HG02885 (cell line): ENCODE measurements around the gene SCN9A.
"Not testable (repeated sequence)": the region's sequence is repeated elsewhere in the genome, so short reads cannot be mapped to it uniquely, and the experiment has no call there.

Experiments used
- ATAC-seq: cut with Tn5 transposase; IDR thresholded peaks from one replicate; pipeline ENCODE4 v1.9.1; 2021; ENCODE audit warnings: mild to moderate bottlenecking; ENCODE audit not compliant: unreplicated experiment, poor library complexity

Gene SCN9A

GRCh38 chr2:166375736-166376487 lies at the start of gene SCN9A:
Gene SCN9A (minus strand): TSS chr2:166375944. CDS start chr2:166311756, 64,188 bp downstream.
- peak; percentile 64 for ATAC-seq

GRCh38 chr2:166424841-166425240 lies 49.1 kb upstream of the SCN9A start:
- no peak for ATAC-seq

DNA sequence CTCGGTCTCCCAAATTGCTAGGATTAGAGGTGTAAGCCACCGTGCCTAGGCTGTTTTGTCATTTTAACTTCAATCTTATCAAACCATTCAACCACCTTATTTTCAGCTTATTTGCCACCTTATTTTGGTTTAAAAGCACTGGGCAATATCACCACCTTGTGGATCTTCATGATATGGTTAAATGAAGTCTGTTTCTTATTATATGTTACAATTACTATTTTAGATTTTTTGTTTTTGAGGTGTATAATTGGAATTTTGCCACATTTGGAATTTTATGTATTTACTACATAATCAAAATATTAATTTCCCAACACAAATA lies 43.8 kb upstream of the SCN9A start:
- no peak for ATAC-seq

- no peak for ATAC-seq
These were observed 43.3 kb upstream of the SCN9A start for GRCh38 chr2:166418853-166419615.

DNA sequence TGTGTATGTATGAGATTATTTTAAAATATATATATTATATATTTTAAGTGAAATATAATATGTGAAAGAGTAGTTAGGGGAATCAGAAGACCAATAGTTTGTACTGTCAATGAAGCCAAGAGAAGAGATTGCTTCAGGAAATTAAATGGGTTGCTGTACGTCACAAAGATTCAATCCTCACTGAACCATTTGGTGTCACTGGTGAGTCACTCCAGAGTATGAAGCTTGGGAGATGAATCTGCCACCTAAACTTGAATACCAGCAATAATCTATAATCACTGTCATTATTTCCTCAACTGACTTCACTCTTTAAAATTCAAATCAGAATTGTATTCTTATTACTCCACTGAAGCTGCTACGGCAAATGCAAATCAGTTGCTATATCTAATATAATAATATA lies 41.9 kb upstream of the SCN9A start:
- ATAC-seq = peak; percentile 56

- ATAC-seq = no peak
These were observed 37.5 kb upstream of the SCN9A start for GRCh38 chr2:166413255-166413654.

- ATAC-seq = no peak
These were observed 35.9 kb upstream of the SCN9A start for GRCh38 chr2:166411473-166412230.

DNA sequence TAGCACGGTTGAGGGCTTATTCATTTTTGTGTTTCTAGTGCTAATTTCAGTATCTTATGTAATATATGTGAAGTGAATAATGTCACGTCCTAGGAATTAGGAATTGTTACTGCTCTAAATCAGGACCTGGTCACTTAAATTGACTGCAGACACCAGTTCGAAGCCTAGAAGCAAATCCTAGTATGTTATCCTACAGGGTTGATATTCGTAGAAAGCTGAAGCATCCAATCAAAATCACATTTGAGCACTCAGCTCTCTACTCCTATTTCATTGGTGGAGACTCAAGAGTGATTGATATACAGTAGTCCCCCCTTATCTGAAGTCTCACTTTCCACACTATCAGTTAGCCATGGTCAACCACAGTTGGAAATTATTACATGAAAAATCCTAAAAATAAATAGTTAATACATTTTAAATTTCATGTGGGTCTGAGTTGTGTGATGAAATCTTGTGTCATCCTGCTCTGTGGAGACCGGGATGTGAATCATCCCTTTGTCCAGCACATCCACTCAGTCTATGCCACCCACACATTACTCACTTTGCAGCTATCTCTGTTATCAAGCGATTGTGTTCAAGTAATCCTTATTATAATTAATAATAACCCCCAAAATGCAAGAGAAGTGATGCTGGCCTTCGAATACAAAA lies 35.2 kb upstream of the SCN9A start:
- no peak for ATAC-seq

DNA sequence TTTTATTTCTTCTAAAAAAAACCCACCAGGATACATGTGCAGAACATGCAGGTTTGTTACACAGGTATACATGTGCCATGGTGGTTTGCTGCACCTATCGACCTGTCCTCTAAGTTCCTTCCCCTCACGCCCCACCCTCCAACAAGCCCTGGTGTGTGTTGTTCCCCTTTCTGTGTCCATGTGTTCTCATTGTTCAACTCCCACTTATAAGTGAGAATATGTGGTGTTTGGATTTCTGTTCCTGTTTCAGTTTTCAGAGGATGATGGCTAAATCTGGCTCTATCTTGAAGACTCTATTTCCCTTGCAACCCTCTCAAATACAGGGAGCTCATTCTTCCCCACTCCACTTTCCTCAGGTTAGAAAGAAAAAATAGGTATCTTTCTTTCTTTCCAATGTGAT lies 32.0 kb upstream of the SCN9A start:
- not testable (repeated sequence) for ATAC-seq

DNA sequence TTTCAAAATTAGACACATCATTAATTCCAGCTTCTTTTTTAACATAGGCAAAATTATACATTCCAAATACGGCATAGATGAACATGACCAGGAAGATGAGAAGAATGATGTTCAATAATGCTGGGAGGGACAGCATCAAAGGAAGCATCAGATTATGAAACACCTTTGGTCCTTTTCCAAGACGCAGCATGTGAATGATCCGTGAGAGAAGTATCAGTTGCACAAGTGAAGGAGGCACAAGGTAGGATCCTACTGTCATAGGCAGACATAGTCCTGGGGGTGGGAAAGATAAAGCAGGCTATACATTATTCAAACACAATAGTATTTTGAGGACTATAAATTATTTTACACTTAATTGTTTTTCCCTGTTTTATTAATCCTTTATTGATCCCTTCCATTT lies 30.6 kb upstream of the SCN9A start:
- ATAC-seq = no peak

DNA sequence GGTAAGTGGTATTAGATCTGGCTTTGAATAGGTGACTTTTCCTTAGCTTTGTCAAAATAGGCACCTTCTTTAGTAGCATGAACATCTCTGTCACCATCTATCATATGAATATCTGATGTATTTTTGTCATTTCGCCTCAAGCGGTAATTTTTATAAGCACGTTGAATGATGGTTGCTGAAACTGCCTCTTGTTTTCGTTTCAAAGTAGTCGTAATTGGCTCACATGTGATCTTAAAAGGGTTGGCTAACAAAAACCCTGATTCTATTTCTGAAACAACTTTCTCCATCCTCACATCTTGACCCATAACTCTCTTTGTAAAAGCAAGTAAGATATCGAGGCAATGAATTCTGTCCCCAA lies 29.8 kb upstream of the SCN9A start:
- ATAC-seq = no peak

- no peak for ATAC-seq
These were observed 29.3 kb upstream of the SCN9A start for GRCh38 chr2:166404831-166405568.

- ATAC-seq = no peak
These were observed 18.5 kb upstream of the SCN9A start for GRCh38 chr2:166394245-166394644.

- ATAC-seq = no peak
These were observed 17.3 kb upstream of the SCN9A start for GRCh38 chr2:166393008-166393407.

GRCh38 chr2:166388481-166389070 lies 12.8 kb upstream of the SCN9A start:
- no peak for ATAC-seq

- ATAC-seq = no peak
These were observed 9.6 kb upstream of the SCN9A start for GRCh38 chr2:166385313-166385712.

DNA sequence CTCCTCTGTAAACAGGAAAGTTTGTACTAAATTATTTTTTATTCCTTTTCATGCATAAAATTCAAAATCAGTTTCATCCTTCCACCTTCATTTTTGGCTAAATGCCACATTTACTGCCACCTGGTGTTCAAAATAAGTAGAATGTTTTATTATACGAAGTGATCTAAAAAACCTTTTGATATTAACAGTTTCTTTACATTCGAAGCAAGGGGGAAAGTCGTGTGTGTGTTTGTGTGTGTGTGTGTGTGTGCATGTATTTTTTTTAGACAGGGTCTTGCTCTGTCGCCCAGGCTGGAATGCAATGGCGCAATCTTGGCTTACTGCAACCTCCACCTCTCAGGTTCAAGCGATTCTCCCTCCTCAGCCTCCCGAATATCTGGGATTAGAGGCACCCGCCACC lies 9.0 kb upstream of the SCN9A start:
- peak; percentile 45 for ATAC-seq

GRCh38 chr2:166382448-166382847 lies 6.7 kb upstream of the SCN9A start:
- no peak for ATAC-seq

DNA sequence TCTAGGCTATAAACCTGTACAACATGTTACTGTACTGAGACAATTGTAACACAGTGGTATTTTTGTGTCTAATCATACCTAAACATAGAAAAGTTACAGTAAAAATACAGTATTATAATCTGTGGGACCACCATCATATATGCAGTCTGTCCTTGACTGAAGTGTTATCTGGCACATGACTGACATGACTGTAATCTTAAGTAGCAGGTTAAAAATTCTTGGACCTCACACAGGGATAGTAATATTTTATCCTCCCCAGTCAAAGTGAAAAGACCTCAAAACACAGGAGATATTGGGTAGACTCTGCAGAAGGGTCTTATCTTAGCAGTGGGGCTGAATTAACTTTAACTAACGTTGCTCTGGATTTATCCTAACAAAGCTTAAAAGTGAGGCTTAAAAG lies 4.9 kb upstream of the SCN9A start:
- ATAC-seq = no peak

GRCh38 chr2:166376873-166377272 lies 1.1 kb upstream of the SCN9A start:
- no peak for ATAC-seq
